Progenitor cell of endocrine pancreas (in vitro differentiated cells): ENCODE results near the gene ERP44. TPM values are rescaled to one million over a fixed set of nuclear protein-coding genes. Genes with fewer than 3 reads are reported as not detected.

Experiments
- DNase-seq: peaks from one replicate; pipeline ENCODE4 v3.0.0; 2021; ENCODE audit warnings: low spot score; ENCODE audit not compliant: unreplicated experiment
- H3K27ac Mint-ChIP-seq: 2 replicates; pipeline ENCODE4 v1.8.0; 2021; ENCODE audit warnings: mild to moderate bottlenecking, moderate library complexity, mixed read lengths
- H3K27me3 Mint-ChIP-seq: 2 replicates; pipeline ENCODE4 v1.8.0; 2021; ENCODE audit warnings: mixed read lengths
- H3K36me3 Mint-ChIP-seq: 2 replicates; pipeline ENCODE4 v1.8.0; 2022; ENCODE audit warnings: mixed read lengths; ENCODE audit not compliant: insufficient read depth
- H3K4me1 Mint-ChIP-seq: 2 replicates; pipeline ENCODE4 v1.8.0; 2021; ENCODE audit warnings: low read depth, mixed read lengths
- H3K4me3 Mint-ChIP-seq: 2 replicates; pipeline ENCODE4 v1.8.0; 2021; ENCODE audit warnings: low read depth, mild to moderate bottlenecking, moderate library complexity, mixed read lengths
- H3K9me3 Mint-ChIP-seq: 2 replicates; pipeline ENCODE4 v1.8.0; 2021; ENCODE audit warnings: low read depth, mixed read lengths
- CTCF ChIP-seq: fragments of 200-600 bp; sonication (generic); IDR thresholded peaks from one replicate; pipeline ENCODE4 v1.5.0; 2021; ENCODE audit warnings: antibody characterized with exemption, mild to moderate bottlenecking; ENCODE audit not compliant: unreplicated experiment
- total RNA-seq: library from RNA; stranded (reverse); gene quantifications from 2 replicates; pipeline ENCODE4 v1.2.1, GENCODE V29; 2021

Gene ERP44
- total RNA-seq, 1 donor from 2014 or later = 19.7 TPM

GRCh38 chr9:99948896-99949295 is 149.9 kb downstream of the ERP44 start:
- no peaks in the 10 kb centered on the region for H3K27me3 Mint-ChIP-seq
- H3K4me1 Mint-ChIP-seq = no peaks in the 10 kb centered on the region
- H3K9me3 Mint-ChIP-seq = no peaks in the 10 kb centered on the region
- H3K4me3 Mint-ChIP-seq = no peak overlapping the region
- TF ChIP-seq CTCF = no peak
- DNase-seq = no peak
- no peak overlapping the region for H3K27ac Mint-ChIP-seq
- H3K36me3 Mint-ChIP-seq = peaks cover 16% of the 10 kb centered on the region

GRCh38 chr9:99948482-99948881 is 150.3 kb downstream of the ERP44 start:
- H3K4me3 Mint-ChIP-seq = no peak overlapping the region
- no peak for DNase-seq
- H3K9me3 Mint-ChIP-seq = peaks cover 2% of the 10 kb centered on the region
- no peaks in the 10 kb centered on the region for H3K27me3 Mint-ChIP-seq
- peaks cover 18% of the 10 kb centered on the region for H3K36me3 Mint-ChIP-seq
- no peak overlapping the region for H3K27ac Mint-ChIP-seq
- no peaks in the 10 kb centered on the region for H3K4me1 Mint-ChIP-seq
- TF ChIP-seq CTCF = no peak

GRCh38 chr9:99947395-99947794 is 151.4 kb downstream of the ERP44 start:
- Mint-ChIP-seq H3K4me3 (no peak overlapping the region), H3K27ac (no peak overlapping the region), H3K36me3 (peaks cover 17% of the 10 kb centered on the region), H3K9me3 (peaks cover 2% of the 10 kb centered on the region), H3K4me1 (no peaks in the 10 kb centered on the region), H3K27me3 (no peaks in the 10 kb centered on the region)
- TF ChIP-seq CTCF = peak; percentile 43
- no peak for DNase-seq

GRCh38 chr9:99936947-99937587 is 161.7 kb downstream of the ERP44 start:
- no peak for DNase-seq
- H3K36me3 Mint-ChIP-seq = peaks cover 18% of the 10 kb centered on the region
- H3K4me3 Mint-ChIP-seq = no peak overlapping the region
- no peaks in the 10 kb centered on the region for H3K27me3 Mint-ChIP-seq
- H3K9me3 Mint-ChIP-seq = peaks cover 8% of the 10 kb centered on the region
- TF ChIP-seq CTCF = no peak
- H3K4me1 Mint-ChIP-seq = peaks cover 1% of the 10 kb centered on the region
- H3K27ac Mint-ChIP-seq = no peak overlapping the region

- no peak for DNase-seq
- Mint-ChIP-seq H3K9me3 (peaks cover 7% of the 10 kb centered on the region), H3K27ac (no peak overlapping the region), H3K36me3 (peaks cover 26% of the 10 kb centered on the region), H3K4me1 (peaks cover 2% of the 10 kb centered on the region), H3K27me3 (no peaks in the 10 kb centered on the region), H3K4me3 (no peak overlapping the region)
- TF ChIP-seq CTCF = no peak
Observed at GRCh38 chr9:99931155-99931840, 167.5 kb downstream of the ERP44 start.
